Mammary epithelial cell (primary cell): Measurements from ENCODE around the gene CEP85L.

Experiments
- CTCF ChIP-seq, 2 donors: IDR thresholded peaks in 1 of 2; conservative IDR thresholded peaks in 1 of 2; 2 replicates each; pipeline ENCODE4 v1.5.1; 2011 to 2012; ENCODE audit warnings: inconsistent platforms in 2 of 2, low read length in 2 of 2, mild to moderate bottlenecking in 2 of 2, control low read depth in 1 of 2, low read depth in 1 of 2; ENCODE audit not compliant: insufficient read depth in 1 of 2; ENCODE audit errors: extremely low read depth in 1 of 2
- EZH2 ChIP-seq: IDR thresholded peaks from 2 replicates; pipeline ENCODE4 v1.6.1; 2012; ENCODE audit warnings: low read length, inconsistent platforms, borderline replicate concordance

DNA sequence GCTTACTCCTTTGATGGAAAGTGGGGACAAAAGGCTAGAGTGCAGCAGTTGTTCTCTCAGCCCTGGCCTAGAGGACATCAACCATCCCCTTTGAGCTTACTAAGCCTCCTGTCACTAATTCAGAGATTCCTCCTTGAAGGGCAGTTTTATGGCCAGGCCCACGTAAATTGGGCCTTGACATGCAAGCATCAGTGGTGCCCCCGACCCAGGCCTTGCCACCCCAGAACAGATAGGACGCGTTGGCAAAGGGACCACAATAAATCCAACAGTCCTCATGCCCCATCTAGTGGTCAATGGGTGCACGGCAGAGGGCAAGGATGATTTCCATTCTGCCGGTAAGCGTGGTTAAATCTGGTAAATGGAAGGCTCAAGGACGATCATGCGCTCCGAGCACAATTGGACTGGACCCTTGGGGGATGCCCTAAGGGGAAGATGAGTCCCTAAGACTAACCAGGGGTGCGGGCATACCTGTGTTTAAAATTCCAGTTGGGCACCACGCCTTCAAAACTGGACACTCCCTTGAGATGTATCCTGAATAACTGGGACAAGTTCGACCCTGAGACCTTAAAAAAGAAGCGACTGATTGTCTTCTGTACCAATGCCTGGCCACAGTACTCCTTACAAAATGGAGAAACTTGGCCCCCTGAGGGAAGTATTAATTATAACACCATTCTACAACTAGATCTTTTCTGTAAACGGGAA is 32.6 kb downstream of the CEP85L start:
- peak; percentile 90 to 93 for TF ChIP-seq CTCF (conservative IDR thresholded peaks at IDR 0.05 in 1 of 2, IDR thresholded peaks at IDR 0.05 in 1 of 2; ENCODE audit: extremely low read depth in 1 of 2, insufficient read depth in 1 of 2, low read depth in 1 of 2, low read length in 2 of 2)
- no peak for TF ChIP-seq EZH2
